ENCODE measurements around the gene CTNNA1.

CTNNA1 gene

DNA sequence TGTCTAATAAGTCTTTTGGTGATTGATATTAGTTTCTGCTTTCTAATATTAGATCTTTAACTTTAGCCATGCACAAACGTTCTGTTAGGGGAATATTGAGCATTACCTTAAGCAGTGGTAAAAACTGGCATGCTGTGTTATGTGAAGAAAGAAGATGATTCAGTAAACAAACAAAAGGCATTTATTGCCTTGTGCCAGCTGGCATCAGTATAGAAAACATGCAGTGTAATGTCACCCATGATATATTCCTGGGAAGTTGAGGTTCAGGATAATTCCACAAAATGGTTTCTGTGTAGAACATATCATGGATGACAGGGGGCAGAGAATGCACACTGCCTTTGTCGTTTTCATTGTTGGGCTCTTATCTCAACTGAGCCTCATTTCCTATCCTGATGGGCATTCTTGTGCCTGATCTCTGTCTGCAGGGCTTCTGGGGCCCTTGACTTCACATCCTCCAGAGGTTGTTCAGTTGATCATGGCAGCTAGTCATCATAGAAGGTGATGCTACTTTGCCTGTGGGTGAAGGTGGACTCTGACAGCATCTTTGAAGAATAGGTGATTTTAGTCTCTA lies 97.7 kb downstream of the CTNNA1 start:
- DNase-seq (ENCODE audit: low spot score) = no peak

DNA sequence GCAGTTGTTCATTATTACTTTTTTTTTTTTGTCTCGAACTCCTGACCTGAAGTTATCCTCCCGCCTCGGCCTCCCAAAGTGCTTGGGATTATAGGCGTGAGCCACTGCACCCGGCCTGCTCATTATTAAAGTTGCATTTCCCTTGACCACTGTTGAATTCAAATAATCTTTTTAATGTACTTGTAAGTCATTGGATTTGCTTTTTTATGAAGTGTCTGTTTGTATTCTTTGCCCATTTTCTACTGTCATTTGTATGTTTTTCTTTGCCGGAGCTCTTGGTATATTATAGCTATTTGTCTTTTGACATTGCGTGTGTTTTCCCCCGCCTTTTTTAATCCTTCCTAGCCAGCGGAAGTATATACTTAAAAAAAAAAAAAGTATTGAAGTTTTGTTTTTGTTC lies 99.9 kb downstream of the CTNNA1 start:
- no peak for DNase-seq (ENCODE audit: low spot score)

DNA sequence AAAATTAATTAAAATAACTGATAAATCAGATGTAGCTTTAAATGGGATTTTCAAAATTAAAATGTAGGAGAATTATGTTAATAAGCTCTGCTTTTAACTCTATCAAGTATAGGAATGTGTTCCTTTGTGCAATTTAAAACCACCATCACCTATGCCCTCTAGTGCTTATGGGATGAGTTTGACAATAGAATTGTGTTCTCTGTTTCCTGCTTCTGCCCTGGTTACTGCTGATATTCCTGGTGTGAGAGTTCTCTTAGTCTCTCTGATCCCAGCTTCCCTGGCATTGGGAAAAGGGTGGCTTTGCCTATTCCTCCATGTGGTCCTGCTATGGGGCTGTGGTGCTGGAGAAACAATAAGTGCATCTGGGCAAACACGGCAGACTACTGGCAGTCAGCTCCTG lies 113.8 kb downstream of the CTNNA1 start:
- DNase-seq (ENCODE audit: low spot score) = no peak

DNA sequence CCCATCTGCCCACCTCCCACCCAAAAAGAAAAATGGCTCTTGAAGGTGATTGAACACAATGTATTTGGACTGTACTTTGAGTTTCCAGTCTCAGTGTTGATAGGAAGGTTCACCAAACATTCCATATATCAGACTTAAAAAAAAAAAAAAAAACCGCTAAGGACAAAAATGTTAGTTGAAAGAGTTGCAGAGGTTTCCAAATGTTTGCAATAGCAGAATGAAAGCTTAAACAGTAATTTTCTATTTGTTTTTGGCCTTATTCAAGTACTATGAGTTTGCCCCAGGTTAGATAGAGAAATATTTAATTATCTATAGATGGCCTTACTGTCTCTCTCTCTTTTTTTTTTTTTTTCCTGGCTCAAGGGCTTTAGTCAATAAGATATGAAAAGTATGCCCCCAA lies 115.8 kb downstream of the CTNNA1 start:
- DNase-seq (ENCODE audit: low spot score) = no peak

DNA sequence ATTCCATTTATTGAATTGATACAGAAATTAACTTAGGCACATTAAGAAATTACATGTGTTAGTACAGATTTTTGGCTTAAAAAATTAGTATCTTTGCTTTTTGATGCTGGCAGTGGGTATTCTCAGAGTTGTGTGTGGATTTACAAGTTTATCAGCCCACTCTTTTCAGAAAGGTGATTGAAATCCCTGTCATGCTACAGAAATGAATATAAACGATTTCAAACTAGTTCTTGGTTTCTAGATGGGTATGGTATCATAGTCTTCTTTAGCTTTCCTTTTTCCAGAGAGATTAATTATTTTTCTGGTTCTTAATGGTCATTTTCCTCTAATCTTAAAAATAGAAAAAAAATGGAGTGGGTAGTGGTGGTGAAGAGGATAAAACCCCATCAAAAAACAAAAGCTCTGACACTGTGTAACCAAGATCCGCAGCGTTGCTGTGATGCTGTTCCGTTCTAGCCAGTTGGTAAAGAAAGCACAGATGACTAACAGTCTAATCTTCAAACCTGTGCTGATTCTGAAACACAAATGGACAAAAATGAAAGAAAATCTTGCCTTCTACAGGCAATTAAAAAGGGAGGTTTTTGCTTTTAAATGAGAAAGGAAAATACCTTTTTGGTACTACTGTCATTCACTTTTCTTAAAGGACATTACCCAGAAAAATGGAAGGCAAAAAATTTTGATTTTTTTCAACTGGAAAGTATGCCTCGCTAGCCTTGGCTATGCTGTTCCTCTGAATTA lies 116.7 kb downstream of the CTNNA1 start:
- DNase-seq (ENCODE audit: low spot score) = no peak

DNA sequence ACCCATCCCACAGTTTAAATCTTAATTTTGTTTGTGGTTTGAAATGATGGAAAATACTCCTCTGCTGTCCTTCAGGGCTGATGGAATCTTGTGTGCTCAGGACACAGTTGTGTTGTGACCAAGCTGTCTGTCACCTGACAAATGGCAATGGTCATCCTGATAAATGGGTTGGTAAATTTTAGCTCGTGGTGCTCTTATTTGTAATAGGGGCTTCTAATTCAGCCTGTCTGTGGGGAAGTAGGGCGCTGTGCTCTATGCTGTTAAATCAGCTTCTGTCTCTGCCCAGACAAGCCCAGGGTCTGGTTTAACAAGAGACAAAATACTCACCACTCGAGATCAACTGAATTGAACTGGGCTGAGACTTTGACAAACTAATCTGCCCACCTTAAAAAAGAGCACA lies 117.4 kb downstream of the CTNNA1 start:
- DNase-seq (ENCODE audit: low spot score) = no peak

DNA sequence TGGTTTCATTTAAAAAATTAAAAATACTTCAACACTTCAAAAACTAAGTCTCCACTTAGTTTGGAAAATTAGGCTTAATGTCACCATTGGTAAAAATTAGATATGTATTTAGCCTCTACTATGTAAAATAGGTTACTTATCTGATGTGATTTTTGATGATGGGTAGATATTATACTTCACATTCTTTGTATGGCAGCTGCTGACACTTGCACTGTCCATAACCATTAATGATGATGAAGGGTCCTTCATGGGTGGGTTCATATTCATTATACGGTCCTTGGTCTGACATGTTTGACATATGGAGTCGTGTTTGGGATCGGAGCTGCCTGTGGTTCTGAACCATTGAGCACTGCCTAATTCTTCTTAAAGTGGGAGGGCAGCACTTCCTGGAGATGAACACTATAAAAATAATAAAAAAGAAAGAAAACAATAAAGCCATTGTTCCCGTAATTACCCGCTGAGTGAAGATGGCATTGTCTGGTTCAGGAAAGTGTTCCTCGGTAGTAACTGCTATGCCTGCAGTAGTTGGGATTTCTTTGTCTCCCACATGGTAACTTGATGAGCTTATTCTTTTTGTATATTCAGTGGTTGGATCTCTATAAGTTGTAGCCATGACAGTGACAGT lies 119.7 kb downstream of the CTNNA1 start:
- no peak for DNase-seq (ENCODE audit: low spot score)

DNA sequence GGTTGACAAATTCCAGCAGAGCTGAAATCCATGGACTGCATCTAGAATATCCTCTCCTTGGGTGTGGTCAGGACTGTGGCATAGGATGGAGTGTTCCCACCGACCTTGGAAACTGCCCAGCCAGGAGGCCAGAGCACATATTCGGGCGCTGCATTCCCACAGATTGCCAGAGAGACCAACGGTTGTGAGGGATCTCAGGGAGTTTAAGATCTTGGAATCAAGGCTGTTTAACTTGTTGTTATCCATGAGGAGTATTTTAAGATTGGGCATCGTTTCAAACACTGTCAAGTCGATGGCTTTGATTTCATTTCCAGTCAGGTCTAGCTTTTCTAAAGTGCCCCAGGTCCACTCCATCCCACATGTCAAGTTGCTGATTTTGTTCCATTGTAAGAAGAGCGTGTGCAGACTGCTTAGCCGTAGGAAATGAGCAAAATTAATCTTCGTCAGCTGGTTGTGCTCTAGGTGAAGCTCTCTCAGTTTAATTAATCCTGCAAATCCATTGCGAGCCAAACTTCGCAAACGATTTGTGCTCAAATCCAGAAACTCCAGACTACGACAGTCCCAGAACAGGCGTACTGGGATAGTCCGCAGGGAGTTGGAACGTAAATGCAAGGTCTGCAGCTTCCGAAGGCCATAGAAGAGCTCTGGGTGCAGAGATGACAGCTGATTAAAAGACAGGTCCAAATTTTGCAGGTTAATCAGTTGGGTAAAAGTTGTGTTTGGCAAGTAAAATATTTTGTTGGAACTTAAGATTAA lies 120.4 kb downstream of the CTNNA1 start:
- DNase-seq (ENCODE audit: low spot score) = no peak

DNA sequence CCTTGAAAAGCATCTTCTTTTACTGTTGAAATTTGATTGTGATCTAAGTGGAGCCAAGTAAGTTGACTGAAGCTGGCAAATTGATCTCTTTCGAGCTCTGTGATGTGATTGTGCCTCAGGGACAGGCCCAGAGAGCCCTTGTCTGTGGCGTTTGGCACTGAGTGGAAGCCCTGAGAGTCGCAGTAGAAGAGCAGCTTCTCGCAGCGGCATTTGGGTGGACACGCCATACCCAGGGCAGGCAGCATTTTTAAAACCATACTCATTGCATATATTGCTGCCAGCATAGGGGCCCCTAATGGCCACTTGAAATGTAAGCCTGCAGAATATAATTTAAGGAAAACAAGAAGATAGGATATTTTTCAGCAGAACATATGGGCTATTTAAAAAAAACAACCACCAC lies 121.0 kb downstream of the CTNNA1 start:
- DNase-seq (ENCODE audit: low spot score) = no peak

DNA sequence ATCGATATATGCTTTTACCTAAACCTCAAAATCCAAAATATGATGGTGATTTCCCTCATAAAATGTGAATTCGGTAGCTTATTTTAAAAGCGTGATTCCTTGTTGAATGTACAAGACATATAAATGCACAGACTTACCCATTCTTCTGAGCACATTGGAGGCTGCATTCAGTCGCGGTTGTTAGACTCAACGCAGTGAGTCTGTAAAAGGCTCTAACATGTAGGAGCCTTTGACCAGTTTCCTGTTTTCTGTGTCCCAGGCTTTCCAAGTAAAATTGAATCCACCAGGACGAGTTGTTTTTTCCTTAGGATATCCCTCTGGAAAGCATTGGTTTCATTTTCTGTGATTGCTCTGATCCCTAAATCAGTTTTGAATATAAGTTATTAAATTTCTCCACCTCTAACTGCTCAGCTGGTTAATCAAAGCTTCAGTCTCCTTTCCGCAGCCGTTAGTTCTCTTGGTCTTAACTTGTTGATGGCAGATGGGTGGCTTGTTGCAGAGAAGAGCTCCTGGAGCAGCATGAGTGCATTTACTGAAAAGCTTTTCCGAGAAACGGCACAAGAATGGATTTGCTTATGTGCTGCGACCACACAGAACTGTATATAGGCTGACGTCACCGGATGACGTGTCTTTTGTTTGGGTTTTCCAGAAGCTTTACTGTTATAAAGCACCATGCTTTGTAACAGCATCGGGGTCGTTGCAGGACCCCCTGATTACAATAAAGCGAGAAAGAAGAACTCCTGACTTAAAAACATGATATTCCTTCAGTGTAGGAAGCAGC lies 121.7 kb downstream of the CTNNA1 start, which contains the start of gene LRRTM2:
TSS of gene LRRTM2 (minus strand) at position 565 of the 781 bp plus-strand sequence. CDS start at position 141, 424 bp downstream.
- DNase-seq (ENCODE audit: low spot score) = no peak

DNA sequence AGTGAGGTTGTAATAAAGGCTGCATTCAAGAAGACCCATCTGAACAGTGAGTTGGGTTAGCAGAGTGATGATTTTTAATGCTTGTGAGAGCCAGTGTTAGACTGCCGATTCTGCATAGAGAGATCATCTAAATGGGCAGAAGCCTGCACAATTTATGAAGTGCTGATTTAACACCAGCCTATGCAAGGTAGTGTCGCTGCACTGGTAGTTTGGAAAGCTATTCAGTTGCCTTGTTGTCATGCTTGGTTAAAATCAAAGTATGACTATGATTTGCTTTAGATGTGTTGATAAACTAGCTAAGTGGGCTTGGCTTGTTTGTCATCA lies 122.3 kb downstream of the CTNNA1 start:
- DNase-seq (ENCODE audit: low spot score) = no peak

DNA sequence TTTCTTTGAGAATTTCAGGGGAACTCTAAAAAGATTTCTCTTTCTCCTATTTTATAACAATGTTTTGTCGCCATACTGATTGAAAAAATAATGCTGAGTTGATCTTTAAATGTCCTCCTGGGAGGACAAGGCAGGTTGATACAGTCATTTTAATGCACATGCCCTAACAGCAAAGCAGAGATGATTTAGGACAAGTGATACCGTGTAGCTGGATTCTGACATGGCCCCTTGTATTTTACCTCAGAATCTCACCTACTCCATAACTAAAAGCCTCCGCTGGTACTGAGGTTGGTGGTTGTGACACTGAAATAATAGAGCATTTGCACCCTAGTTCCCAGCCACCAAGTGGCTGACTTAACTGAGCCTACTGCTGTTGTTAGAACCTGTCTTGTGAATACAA lies 122.7 kb downstream of the CTNNA1 start:
- no peak for DNase-seq (ENCODE audit: low spot score)

DNA sequence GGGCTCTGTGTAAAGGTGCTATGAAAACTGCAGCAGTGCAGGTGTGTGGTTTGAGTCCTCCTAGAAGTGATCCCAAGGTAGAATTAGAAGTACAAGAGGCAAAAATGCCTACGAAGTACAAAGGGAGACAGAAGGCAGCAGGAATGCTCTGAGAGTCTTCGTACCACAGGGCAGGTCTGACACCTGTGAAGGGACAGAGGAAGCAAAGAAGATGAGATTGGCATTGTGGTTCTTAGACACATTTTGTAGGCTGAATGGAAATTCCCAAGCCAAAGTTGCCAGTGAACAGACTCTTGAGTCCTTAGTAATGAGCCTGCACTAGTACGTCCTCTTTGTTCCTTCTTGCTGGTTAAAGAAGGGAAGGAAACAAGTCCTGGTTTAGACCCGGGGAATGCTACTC lies 123.6 kb downstream of the CTNNA1 start:
- no peak for DNase-seq (ENCODE audit: low spot score)

DNA sequence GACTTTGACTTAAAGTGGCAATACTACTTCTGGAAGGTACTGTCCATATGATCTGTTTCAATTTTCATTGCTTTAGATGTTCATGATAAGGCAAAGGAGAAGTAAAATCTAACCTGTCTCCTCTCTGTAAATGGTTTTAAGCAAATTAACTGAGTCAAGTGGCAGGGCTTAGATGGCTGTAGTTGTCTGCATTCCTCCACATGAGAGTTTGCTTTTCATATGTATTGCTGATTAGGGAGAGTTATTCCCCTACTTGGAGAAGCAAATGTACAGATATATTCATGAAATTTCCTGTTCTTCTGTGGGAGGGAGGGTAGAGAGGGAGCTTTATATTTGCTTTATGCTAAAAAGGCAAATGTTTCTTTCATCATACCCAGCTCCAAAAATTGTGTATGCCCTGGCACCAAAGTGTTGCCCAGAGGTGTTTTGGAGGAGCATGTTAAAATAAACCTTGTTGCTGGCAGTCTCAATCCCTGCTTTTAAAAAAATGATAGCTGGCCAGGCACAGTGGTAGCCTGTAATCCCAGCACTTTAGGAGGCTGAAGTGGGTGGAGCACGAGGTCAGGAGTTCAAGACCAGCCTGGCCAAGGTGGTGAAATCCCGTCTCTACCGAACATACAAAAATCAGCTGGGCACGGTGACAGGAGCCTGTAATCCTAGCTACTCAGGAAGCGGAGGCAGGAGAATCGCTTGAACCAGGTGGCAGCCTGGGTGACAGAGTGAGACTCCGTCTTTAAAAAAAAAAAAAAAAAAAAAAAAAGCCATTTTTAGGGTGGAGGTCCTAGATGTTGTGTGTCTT lies 125.4 kb downstream of the CTNNA1 start:
- DNase-seq (ENCODE audit: low spot score) = no peak

DNA sequence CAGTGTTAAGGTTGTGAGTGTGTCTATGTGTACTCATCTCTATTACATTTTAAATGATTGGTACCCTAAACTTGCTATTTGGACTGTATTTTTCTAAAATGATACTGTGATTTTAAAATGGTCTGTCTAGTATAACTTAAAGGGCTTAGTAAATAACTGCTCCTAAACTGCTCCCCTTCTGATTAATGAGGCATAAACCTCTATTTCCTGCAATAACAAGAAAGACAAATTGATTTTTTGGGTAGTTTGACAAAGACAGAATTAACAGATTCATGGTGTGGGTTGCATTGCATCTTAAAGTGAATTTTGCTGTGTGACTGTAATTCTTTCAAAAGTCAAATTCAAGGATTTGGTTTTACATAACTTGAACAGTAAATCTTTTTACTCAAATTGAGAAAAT lies 130.0 kb downstream of the CTNNA1 start:
- no peak for DNase-seq (ENCODE audit: low spot score)

DNA sequence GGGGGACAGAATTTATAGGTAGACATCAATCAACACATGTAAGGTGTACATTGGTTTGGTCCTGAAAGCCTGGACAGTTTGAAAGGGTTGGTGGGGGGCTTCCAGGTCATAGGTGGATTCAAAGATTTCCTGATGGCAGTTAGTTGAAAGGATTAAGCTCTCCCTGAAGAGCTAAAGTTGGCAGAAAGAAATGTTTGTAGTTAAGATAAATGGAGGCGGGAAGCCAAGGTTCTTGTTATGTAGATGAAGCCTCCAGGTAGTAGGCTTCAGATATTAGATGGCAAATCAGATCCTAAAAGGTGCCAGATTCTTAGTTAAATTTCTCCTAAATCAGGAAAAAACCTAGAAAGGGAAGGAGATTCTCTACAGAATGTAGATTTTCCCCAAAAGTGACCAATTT lies 130.9 kb downstream of the CTNNA1 start:
- no peak for DNase-seq (ENCODE audit: low spot score)

DNA sequence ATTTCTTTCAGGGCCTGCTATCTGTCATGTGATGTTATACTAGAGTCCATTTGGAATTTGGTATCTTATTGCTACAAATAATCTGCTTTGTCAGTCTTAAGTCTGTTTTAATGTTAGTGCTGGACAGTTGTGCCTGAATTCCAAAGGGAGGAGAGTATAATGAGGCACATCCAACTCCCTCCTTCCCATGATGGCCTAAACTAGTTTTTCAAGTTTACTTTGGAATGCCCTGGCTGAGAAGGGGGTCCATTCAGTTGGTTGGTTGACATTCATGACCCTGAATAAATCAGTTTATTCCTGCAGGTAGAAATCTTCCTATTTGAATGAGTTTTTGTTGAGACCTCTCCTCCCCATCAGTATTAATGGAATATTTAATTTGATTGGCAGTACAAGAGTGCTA lies 131.3 kb downstream of the CTNNA1 start:
- DNase-seq (ENCODE audit: low spot score) = no peak

DNA sequence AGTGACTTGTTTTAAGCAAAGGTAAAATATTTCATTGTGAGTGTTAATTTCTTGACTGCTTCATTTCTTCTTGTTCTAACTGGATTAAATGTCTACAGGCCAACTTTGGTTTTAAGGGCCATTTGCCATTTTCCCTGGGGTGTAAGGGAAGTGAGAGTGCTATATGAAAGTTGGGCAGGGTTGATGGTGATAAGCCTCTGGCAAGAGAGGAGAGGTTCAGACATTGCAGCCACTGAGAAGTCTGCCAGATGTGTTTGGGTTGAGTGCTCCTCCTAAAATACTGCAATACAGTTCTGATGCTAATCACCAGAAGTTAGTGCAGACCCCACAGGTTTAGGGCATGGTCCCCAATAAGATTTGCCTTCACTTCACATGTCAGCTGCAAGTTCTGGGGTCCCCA lies 136.8 kb downstream of the CTNNA1 start:
- no peak for DNase-seq (ENCODE audit: low spot score)

DNA sequence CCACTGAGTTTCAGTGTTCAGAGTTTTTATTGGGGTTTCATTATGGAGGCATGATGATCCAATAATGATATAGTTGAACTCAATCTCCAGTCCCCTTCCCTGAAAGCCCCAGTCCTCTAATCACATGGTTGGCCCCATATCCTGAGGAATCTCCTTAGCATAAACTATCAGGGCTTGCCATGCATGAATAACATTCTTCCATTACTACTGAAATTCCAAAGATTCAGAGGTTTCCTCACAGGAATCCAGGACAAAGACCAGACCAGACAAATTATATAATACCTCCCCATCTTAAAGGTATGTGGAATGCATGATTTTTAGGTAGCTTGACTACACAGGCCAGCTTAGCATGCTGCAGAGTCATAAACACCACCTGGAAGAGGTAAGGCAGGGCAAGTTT lies 137.4 kb downstream of the CTNNA1 start:
- DNase-seq (ENCODE audit: low spot score) = no peak

DNA sequence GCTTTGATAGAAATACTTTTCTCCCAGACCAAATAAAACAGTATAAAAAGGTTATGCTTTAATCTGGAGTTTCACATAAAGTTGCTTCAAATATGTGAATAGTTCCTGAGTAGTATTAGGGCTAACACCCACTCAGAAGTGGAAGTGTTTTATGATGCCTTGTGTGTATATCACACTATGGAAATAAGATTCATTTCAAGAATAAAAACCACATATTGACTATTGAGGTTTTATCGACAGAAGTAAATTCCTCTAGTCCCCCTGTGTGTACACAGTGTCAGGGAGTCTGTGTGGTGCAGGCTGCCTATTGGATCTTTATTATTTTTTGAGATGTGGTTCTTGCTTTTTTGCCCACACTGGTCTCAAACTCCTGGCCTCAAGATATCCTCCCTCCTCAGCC lies 142.7 kb downstream of the CTNNA1 start:
- no peak for DNase-seq (ENCODE audit: low spot score)

DNA sequence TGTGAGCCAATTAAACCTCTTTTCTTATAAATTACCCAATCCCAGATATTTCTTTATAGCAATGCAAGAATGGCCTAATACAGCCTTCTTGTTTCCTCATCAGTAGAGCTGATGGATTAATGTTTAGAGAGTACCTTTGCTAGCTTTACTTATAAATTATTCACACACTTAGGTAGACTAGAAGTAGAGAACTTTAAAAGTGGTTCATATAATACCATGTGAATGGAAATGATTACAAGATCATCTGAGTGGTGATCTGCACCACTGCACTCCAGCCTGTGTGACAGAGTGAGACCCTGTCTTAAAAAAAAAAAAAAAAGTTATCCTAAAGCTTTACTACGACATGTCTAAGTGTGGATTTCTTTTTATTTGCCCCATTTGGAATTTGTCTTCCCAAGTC lies 145.1 kb downstream of the CTNNA1 start:
- no peak for DNase-seq (ENCODE audit: low spot score)

Measured in CD4-positive, alpha-beta T cell treated with Interleukin-2 at 100 ng/mL for 4 hours (primary cell).